SKM-1 (cell line): Measurements from ENCODE around the gene NRARP.
A peak's percentile ranks its signal among the peaks of the same experiment; 100 is the strongest.

Source experiments
- DNase-seq: peaks from one replicate; lab custom pipeline; 2025; ENCODE audit not compliant: unreplicated experiment; lab: John Stamatoyannopoulos, UW

NRARP gene

DNA sequence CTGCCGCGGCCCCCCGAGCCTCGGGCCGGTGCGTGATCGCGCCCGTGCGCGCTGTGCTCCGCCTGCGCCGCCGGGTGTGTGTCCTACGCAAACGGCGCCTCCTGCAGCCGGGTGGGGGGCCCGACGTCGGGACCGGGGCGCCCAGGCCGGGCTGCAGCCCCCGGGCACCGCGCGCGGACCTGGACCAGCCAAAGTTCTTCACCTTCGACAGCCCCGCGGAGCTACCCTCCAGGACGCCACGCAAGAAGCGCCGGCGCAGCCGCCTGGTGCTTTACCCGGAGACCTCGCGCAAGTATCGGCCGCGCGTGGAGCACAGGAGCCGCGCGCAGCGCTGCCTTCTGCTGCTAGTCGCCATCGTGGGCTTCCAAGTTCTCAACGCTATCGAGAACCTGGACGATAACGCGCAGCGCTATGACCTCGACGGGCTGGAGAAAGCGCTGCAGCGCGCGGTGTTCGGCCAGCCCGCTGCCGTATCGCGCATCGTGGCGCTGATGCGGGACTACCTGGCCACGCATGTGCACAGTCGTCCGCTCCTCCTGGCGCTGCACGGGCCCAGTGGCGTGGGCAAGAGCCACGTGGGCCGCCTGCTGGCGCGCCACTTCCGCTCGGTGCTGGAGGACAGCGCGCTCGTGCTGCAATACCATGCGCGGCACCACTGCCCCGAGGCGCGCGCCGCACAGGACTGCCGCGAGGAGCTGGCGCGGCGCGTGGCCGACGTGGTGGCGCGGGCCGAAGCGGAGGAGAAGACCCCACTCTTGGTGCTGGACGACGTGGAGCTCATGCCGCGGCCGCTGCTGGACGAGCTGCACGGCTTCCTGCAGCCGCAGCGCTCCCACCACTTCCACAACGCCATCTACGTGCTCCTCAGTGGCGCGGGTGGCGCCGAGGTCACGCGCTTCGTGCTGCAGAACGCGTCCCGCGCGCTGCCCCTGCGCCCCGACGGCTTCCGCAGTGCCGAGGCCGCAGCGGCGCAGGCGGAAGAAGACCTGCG lies 23.1 kb downstream of the NRARP start:
- no peak for DNase-seq

DNA sequence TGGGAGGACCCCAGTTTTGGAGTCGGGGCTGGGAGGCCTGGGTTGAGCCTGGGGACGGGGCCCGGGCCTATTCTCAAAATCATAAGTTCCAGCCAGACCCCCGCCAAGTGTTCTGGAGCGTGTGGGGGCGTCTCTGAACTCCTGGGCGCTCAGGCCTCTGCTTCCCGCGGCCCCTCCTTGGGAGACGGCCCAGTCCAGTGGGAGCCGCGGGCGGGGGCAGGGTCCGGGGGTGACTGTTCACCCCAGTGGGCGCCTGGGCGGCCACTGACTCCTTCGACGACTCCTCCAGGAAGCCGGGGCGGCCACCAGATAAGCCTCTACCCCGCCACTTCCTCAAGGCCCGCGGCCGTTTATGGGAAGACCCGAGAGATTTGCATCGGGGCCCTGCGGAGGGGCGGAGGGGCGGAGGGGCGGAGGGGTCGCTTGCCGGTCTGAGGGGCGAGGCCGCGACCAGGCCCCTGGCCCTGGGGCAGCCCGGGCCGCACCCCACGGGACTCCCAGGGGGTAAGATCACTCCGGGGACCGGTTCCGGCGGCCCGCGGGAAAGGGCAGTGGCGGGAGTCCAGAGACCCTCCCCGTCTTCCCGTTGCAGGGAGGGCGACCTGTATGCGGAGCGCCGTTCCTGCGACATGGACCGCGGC lies 23.9 kb downstream of the NRARP start:
- DNase-seq, result no peak

DNA sequence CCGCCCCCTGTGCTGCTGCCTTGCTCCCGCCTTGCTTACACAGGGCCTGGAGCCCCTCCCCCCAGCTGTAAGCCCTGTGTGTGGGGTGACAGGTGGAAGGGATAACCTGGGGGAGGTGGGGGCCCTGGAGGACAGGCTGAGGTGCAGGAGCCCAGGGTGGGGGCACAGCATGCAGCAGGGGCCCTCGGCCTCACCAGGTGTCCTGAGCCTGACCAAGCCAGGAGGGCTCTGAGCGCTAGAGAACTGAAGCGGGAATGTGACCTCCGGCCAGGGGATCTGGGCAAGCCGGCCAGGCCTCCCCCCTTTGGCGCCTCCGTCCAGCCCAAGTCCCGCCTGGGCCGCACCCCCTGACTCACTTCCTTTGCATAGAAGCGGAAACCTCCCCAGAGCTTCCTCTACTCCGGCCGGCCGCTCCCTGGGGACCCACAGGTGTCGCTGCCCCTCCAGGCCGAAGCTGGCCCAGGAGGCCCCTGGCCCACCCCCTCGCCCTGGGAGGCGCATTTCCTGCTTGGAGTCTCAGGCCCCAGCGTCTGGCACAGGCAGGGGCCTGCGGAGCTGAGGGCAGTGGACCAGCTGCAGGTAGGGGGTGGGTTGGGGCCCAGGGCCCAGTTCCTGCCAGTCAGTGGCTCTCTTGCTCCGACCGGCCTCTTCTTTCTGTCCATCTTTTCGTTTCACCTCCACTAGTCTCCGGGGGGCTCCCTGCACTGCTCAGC lies 24.6 kb downstream of the NRARP start, which contains the start of gene TOR4A:
Gene TOR4A, plus strand, starts transcription at position 398 of the 713 bp plus-strand sequence. CDS start 964 bp downstream, outside the sequence.
- DNase-seq, result peak; percentile 85

DNA sequence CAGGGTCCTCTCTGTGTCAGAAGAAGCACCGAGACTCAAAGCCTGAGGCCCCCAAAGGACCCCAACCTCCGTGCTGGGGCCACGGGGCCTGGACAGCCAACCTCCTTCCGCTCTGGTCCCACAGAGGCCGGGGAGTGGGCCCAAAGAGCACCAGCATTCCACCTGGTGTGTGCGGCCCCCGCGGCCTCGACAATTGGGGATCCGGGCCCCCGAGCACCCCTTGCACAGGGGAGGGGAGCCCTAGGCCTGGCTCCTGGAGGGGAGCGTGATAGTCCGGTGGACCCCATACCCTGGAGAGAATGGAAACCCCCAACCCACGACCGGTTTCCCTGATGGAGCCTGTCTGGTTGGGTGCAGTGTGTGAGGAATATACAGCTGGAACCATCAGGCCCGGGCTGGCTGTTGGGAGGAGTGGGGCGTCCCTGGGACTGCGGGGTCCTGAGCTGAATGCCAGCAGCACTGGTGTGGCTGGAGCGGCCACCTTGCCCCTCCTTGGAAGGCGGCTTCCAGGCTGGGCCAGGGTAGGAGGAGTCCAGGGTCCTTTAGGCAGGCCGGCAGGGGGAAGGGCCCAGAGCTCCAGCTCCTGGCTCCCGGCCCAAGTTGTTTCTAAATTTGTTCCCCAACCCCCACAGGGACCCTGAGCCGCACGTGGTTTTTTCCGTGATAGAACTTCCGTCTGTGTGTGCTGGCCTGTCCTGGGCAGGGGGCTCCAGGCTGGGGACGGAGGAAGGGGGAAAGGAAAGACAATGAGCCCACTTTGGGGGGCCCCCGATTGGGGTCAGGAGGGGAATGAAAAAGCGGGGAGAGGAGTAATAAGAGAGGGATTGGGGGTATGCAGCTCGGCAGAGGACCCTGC lies 25.4 kb downstream of the NRARP start:
- peak; percentile 77 for DNase-seq

DNA sequence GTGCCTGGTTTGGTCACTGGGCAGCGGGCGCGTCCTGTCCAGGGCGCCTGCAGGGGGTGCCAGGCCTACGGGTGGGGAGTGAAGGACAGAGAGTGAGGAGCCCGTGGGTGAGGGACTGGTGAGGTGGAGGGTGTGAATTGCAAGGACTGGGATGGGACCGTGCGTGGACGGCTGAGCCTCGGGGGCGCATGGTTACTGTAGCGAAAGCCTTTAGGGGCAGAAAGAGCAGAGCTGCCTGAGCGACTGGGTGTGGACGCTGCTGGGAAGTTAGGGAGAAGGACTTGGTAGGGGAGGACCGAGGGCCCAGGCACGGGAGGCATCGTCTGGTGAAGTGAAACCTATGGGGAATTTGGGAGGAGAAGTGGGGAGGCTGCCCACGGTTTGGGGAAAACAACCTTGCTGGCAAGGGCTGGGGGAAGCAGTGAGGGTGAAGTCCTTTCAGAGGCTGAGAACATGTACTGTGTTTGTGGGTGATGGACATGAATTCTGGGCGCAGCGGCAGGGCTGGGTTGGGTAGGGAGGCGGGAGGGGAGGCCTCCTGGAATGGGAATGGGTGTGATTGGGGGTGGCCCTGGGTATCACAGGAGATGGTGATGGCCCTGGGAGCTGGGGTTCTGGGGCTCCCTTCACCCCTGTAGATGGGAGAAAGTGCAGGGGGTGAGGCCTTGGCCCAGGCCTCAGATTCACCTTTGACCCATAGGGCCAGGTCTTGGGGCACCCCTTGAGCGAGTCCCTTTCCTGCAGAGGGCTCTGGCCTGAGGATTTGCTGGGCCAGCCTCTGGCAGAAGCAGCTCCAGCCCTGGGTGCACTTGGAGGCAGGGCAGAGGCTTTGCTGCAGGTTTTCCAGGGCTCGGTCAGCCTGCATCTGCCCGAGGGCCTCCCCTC lies 26.2 kb downstream of the NRARP start:
- no peak for DNase-seq

DNA sequence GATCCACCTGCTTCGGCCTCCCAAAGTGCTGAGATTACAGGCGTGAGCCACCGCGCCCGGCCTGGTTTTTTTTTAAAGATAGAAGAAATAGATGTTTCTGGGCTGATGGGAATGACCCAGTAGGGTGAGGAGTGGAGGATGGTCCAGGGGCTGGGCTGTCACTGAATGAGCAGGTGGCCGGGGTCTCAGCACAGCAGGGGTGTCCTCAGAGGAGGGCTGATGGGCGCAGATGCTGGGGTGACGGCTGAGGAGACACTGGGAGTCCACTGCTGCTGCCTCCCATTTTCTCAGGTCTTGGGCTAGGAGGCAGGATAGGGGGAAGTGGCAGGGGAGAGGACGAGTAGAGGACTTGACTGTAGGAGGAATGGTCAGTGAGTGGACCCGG lies 26.9 kb downstream of the NRARP start:
- DNase-seq, result no peak

DNA sequence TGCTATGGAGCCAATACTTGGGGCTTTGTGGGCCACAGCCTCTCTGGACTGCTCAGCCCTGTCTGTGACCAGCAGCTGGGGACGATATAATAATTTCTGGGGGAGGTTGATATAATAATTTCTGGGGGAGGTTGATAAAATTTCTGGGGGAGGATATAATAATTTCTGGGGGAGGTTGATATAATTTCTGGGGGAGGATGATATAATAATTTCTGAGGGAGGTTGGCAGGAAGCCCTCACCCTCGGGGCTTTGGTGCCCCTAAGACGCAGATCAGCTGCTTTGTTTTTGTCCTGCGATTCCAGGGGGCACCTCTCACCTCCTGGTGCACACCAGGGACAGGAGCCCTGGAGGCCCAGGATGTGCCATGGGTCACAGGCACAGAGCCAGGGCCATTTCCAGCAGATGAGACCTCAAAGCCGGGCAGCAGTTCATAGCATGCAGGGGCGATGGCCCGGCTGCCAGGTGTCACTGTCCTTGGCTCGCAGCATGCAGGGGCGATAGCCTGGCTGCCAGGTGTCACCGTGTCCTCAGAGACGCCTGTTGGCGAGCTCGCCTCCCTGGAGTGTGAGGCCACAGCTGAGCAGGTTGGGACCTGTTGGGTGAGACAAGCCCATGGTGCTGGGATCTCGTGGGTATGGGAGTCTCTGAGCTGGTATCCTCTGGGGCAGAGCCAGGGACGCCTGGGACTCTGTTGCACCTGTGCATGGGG lies 28.3 kb downstream of the NRARP start:
- no peak for DNase-seq

DNA sequence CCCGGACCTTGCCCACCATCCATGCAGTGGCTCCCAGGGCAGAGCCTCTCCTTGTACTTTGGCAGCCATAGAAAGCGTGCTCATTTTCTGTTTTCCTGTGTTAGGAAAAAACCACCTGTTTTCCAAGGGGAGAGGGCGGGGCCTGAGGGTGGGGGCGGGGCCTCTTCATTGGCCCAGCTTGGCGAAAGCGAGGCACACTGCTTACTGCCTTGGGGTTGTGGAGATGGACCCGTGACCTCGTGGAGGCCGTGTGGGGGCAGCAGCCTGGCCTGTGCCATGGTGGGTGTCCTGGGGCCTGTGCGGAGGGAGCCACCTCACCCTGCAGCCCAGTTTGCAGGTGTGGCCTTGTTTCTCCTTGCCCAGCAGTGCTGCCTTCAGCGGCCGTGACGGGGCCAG lies 29.0 kb downstream of the NRARP start:
- no peak for DNase-seq

DNA sequence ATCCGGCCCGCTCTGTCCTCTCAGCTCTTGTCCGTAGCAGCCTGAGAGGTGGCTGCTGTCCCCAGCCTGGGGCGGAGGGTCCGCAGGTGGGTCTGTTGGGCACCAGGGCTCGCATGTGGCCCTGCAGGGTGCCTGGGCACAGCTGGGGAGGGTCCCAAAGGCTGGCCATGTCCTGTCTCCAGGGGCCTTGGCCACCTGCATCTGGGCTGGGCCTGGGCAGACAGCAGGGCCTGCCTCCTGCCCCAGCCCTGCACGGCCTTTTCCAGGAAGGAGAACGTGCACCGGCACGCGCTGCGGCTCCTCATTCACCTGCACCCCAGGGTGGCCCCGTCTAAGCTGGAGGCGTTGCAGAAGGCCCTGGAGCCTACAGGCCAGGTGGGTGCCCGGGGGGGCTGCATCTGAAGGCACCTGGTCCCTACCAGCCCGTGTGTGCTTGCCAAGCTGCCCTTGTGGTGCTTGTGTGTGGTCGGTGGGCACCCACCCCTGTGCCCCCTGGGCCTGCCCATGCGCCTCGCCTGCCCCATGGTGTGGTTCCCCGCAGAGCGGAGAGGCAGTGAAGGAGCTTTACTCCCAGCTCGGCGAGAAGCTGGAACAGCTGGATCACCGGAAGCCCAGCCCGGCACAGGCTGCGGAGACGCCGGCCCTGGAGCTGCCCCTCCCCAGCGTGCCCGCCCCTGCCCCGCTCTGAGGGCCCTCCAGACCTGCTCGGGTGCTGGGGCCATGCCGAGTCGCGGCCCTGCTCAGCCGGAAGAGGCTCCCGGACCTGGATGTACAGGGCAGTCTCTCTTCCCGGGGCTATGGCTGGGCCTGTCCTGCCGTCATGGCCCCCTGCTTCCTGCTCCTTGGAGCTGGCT lies 29.6 kb downstream of the NRARP start:
- DNase-seq, result no peak

DNA sequence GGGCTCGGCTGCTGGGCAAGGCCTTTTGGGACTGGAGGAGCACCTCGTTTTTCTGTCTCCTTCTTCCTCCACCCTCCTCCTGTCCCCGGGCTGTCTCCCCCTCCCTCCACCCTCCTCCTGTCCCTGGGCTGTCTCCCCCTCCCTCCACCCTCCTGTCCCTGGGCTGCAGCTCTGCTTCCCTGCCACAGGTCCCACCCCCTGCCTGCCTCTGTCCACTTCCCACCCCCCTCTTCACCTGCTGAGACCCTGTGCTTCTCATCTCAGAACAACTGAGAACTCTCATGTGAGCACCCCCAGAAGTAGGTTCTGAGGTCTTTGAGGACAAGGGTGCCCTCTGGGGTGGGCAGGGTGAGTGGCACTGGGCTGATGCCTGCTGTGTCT lies 30.4 kb downstream of the NRARP start:
- DNase-seq, result no peak

DNA sequence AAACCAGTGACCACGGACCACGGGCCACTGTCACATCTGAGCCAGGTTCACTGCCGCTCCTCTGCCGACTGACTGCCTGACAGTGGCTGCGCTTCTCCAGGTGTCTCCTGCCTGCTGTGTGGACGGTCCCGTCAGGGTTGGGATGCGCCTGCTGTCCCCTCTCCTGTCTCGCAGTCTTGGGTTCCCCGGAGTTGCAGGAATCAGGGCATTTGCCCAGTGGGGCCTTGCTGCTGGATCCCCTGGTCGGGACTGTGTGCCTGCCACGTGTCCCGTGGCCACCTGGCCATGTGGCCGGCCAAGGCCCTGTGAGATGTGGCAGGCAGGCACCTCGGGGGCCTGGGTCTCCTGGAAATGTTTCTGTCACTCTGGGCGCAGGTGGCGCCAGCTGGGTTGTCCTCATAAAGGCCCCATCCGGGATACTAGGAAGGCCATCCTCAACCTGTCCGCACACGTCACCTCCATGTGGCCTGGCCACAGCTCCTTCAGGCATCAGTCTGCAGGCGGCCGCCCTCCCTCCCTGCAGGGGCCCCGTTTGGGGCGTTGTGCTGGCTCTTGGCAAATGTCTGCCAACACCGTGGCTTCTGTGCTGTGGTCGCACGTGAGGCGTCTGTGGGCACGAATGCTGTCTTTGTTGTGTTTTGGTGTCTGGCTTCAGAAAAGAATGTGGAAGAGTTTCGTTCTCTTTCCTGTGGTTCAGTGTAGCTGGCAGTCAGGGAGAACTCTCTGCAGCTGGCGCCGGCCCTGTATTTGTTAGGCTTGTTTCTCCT lies 31.0 kb downstream of the NRARP start:
- no peak for DNase-seq

DNA sequence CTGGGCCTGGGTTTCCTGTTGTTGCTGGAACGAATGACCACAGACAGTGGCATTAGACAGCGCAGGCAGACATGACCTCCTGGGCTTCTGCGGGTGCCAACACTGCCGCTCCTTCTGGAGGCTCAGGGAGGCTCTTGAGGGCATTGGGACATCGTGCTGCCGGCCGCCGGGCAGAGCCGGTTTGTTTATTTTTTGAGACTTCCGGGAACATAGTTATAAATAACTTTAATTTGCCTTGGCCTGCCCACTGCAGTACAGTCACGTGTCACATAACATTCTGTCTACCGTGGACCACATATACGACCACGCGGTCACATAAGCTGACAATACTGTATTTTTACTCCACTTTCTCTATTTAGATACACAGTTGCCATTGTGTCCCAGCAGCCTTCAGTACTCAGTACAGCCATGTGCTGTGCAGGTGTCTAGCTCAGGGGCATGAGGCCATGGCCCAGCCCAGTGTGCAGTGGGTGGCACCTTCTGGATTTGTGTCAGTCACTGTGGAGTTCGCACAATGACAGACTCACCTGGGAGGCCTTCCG lies 32.8 kb downstream of the NRARP start:
- DNase-seq, result no peak

DNA sequence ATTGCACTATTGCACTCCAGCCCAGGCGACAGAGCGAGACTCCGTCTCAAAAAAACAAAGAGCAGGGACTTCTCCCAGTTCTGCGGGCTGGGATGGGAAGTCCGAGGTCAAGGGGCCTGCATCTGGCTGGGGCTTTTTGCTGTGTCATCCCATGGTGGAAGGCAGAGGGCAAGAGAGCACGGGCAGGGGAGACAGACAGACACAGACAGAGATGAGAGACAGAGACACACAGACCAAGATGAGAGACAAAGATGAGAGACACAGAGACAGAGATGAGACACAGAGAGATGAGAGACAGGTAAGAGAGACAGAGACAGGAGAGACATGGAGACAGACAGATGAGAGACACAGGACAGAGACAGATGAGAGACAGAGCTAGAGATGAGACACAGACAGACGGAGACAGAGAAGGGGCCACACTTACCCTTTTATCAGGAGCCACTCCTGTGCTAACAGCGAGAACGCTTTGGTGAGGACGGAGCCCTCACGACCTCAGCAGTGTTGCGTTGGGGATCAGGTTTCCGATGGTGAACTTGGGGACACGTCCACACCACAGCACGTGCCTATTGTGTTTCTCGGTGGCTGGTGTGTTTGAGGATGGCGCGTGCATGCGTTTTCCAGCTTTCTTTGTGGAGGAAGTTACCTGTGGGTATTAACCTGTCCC lies 33.4 kb downstream of the NRARP start:
- DNase-seq, result no peak

DNA sequence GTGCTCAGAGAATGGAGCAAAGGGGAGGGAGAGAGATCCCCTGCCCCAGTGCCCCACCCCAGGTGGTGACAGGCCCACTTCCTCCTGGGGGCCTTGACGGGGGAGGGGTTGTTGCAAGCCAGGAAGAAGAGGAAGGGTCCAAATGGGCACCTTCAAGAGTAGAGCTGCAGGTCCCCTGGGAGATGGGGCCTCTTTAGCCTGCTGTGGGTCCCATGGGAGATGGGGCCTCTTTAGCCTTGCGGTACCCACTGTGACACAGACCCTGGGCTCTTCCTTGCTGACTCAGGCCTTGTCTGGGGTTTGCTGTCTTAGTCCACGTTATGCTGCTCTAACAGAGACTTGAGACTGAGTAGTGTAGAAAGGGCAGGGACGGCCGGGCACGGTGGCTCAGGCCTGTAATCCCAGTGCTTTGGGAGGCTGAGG lies 34.1 kb downstream of the NRARP start:
- DNase-seq, result no peak

DNA sequence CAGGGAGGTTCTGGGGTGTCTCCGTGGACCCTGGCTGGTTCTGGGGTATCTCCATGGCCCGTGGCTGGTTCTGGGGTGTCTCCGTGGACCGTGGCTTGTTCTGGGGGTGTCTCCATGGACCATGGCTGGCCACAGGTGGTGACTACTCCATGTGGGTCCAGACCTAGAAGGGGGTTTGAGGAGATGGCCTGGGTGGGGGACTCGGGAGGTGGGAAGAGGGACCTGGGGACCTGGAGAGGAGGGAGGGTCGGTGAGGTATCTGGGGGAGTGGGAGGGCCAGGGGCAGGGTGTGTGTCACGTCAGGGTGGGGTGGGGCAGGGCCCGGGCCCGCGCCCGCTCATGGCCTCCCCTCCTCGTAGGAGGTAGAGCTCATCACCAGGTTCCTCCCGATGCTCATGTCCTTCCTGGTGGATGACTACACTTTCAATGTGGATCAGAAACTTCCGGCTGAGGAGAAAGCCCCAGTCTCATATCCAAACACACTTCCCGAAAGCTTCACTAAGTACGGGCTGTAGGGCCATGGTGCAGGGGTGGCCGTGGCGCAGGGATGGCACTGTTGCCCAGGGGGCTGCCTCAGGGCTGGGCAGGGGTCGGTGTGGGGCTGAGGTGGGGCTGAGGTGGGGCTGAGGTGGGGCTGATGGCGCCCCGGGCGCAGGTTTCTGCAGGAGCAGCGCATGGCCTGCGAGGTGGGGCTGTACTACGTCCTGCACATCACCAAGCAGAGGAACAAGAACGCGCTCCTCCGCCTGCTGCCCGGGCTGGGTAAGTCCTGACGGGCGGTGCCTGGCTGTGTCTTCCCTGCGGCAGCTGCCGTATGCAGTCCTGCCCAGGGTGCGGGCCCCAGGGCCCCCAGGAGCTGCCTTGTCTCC lies 35.3 kb downstream of the NRARP start:
- DNase-seq, result no peak

DNA sequence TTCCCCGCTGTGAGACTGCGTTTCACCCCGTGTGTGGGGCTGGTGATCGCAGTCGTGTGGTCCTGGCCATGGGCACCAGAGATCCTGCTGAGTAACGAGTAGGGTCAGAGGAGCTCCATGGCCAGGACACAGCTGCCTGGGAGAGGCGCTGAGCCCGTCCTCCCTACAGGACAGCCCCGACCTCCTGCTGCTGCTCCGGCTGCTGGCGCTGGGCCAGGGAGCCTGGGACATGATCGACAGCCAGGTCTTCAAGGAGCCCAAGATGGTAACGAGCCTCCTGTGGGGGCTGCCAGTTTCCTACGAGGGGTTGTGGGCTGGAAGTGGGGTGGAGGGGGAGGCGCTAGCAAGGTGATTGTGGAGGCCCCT lies 35.9 kb downstream of the NRARP start:
- no peak for DNase-seq
